ENCODE results near the gene RAD51B.

GRCh38 chr14:68639000-68639757 is 819.6 kb downstream of the RAD51B start:
- TF ChIP-seq, protein P1, sequence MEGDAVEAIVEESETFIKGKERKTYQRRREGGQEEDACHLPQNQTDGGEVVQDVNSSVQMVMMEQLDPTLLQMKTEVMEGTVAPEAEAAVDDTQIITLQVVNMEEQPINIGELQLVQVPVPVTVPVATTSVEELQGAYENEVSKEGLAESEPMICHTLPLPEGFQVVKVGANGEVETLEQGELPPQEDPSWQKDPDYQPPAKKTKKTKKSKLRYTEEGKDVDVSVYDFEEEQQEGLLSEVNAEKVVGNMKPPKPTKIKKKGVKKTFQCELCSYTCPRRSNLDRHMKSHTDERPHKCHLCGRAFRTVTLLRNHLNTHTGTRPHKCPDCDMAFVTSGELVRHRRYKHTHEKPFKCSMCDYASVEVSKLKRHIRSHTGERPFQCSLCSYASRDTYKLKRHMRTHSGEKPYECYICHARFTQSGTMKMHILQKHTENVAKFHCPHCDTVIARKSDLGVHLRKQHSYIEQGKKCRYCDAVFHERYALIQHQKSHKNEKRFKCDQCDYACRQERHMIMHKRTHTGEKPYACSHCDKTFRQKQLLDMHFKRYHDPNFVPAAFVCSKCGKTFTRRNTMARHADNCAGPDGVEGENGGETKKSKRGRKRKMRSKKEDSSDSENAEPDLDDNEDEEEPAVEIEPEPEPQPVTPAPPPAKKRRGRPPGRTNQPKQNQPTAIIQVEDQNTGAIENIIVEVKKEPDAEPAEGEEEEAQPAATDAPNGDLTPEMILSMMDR (IDR thresholded peaks at IDR 0.05; ENCODE audit: poor library complexity): no peak
- no peak for TF ChIP-seq EZH2 (IDR thresholded peaks at IDR 0.05; ENCODE audit: borderline replicate concordance)
- TF ChIP-seq EZH2phosphoT487 (IDR thresholded peaks at IDR 0.05; ENCODE audit: low read depth, severe bottlenecking, unreplicated experiment): no peak

Measured in hepatocyte (in vitro differentiated cells).